HG02973 (cell line): ENCODE results near the gene OTUB2.

ENCODE experiments used
- ATAC-seq: cut with Tn5 transposase; IDR thresholded peaks from one replicate; pipeline ENCODE4 v1.9.1; 2021; ENCODE audit warnings: moderate library complexity; ENCODE audit not compliant: unreplicated experiment

OTUB2 gene

GRCh38 chr14:94093418-94093817 lies 67.3 kb downstream of the OTUB2 start:
- ATAC-seq = no peak

- no peak for ATAC-seq
These were observed 71.0 kb downstream of the OTUB2 start for GRCh38 chr14:94097091-94097490.
